ENCODE data around the gene MICU1. TPM values are rescaled to one million over a fixed set of nuclear protein-coding genes. Genes with fewer than 3 reads are reported as not detected.

Gene MICU1
- total RNA-seq, 1 donor from 2014 or later: 79.8 TPM

- Histone ChIP-seq H3F3A (ENCODE audit: low read depth) (no peaks in the 10 kb centered on the region), H3K4me2 (no peak overlapping the region), H2AFZ (replicated peaks) (no peak overlapping the region), H4K20me1 (ENCODE audit: low read depth) (no peaks in the 10 kb centered on the region), H3K36me3 (no peaks in the 10 kb centered on the region), H3K9ac (no peak overlapping the region), H3K9me3 (ENCODE audit: low read depth) (no peaks in the 10 kb centered on the region), H3K4me1 (no peaks in the 10 kb centered on the region), H3K79me2 (ENCODE audit: low read depth) (no peaks in the 10 kb centered on the region), H3K4me3 (no peak overlapping the region), H3K27me3 (no peaks in the 10 kb centered on the region), H3K27ac (no peak overlapping the region)
- H3K4me3 Mint-ChIP-seq: no peak overlapping the region
- no peaks in the 10 kb centered on the region for H3K9me3 Mint-ChIP-seq
- no peaks in the 10 kb centered on the region for H3K36me3 Mint-ChIP-seq
- H3K4me1 Mint-ChIP-seq: peaks cover 6% of the 10 kb centered on the region
- no peak overlapping the region for H3K27ac Mint-ChIP-seq
- peaks cover 3% of the 10 kb centered on the region for H3K27me3 Mint-ChIP-seq (ENCODE audit: insufficient read depth, low read depth)
- no peak for TF ChIP-seq EZH2phosphoT487 (IDR thresholded peaks at IDR 0.05)
- DNase-seq (ENCODE audit: low spot score): no peak
Measured at GRCh38 chr10:72660220-72660619, 34.3 kb upstream of the MICU1 start.

GRCh38 chr10:72659694-72660093 lies 33.8 kb upstream of the MICU1 start:
- Histone ChIP-seq H2AFZ (replicated peaks) (no peak overlapping the region), H3K4me3 (no peak overlapping the region), H3K9ac (no peak overlapping the region), H3F3A (ENCODE audit: low read depth) (no peaks in the 10 kb centered on the region), H3K4me2 (no peak overlapping the region), H3K36me3 (no peaks in the 10 kb centered on the region), H3K27me3 (no peaks in the 10 kb centered on the region), H4K20me1 (ENCODE audit: low read depth) (no peaks in the 10 kb centered on the region), H3K79me2 (ENCODE audit: low read depth) (no peaks in the 10 kb centered on the region), H3K9me3 (ENCODE audit: low read depth) (no peaks in the 10 kb centered on the region), H3K27ac (no peak overlapping the region), H3K4me1 (no peaks in the 10 kb centered on the region)
- no peaks in the 10 kb centered on the region for H3K36me3 Mint-ChIP-seq
- no peak overlapping the region for H3K27ac Mint-ChIP-seq
- H3K4me1 Mint-ChIP-seq: peaks cover 6% of the 10 kb centered on the region
- no peak overlapping the region for H3K4me3 Mint-ChIP-seq
- no peak for TF ChIP-seq EZH2 (IDR thresholded peaks at IDR 0.05)
- TF ChIP-seq EZH2phosphoT487 (IDR thresholded peaks at IDR 0.05): no peak
- TF ChIP-seq CTCF (IDR thresholded peaks at IDR 0.05): no peak
- no peaks in the 10 kb centered on the region for H3K9me3 Mint-ChIP-seq
- peaks cover 3% of the 10 kb centered on the region for H3K27me3 Mint-ChIP-seq (ENCODE audit: insufficient read depth, low read depth)
- no peak for DNase-seq (ENCODE audit: low spot score)

- H3K9me3 Mint-ChIP-seq: no peaks in the 10 kb centered on the region
- Histone ChIP-seq H3K4me1 (no peaks in the 10 kb centered on the region), H3F3A (ENCODE audit: low read depth) (no peaks in the 10 kb centered on the region), H3K9ac (no peak overlapping the region), H3K36me3 (no peaks in the 10 kb centered on the region), H2AFZ (replicated peaks) (no peak overlapping the region), H3K4me3 (no peak overlapping the region), H3K4me2 (no peak overlapping the region), H3K27ac (no peak overlapping the region), H4K20me1 (ENCODE audit: low read depth) (no peaks in the 10 kb centered on the region), H3K27me3 (no peaks in the 10 kb centered on the region), H3K9me3 (ENCODE audit: low read depth) (no peaks in the 10 kb centered on the region), H3K79me2 (ENCODE audit: low read depth) (no peaks in the 10 kb centered on the region)
- H3K27me3 Mint-ChIP-seq (ENCODE audit: insufficient read depth, low read depth): peaks cover 3% of the 10 kb centered on the region
- H3K36me3 Mint-ChIP-seq: no peaks in the 10 kb centered on the region
- peaks cover 6% of the 10 kb centered on the region for H3K4me1 Mint-ChIP-seq
- TF ChIP-seq EZH2phosphoT487 (IDR thresholded peaks at IDR 0.05): no peak
- TF ChIP-seq CTCF (IDR thresholded peaks at IDR 0.05): no peak
- no peak overlapping the region for H3K4me3 Mint-ChIP-seq
- no peak overlapping the region for H3K27ac Mint-ChIP-seq
- no peak for DNase-seq (ENCODE audit: low spot score)
Measured at GRCh38 chr10:72658696-72659400, 33.0 kb upstream of the MICU1 start.

- DNase-seq (ENCODE audit: low spot score): no peak
Measured at GRCh38 chr10:72654720-72655119, 28.8 kb upstream of the MICU1 start.

More at GRCh38 chr10:72654720-72655119, 28.8 kb upstream of the MICU1 start:
- no peaks in the 10 kb centered on the region for H3K79me2 ChIP-seq (ENCODE audit: low read depth)
- H3K4me3 ChIP-seq: no peak overlapping the region
- no peak overlapping the region for H3K27ac Mint-ChIP-seq
- no peaks in the 10 kb centered on the region for H3K36me3 Mint-ChIP-seq
- no peaks in the 10 kb centered on the region for H3K4me1 ChIP-seq
- no peak overlapping the region for H3K4me2 ChIP-seq
- H3F3A ChIP-seq (ENCODE audit: low read depth): no peaks in the 10 kb centered on the region
- H3K36me3 ChIP-seq: no peaks in the 10 kb centered on the region
- TF ChIP-seq EZH2 (IDR thresholded peaks at IDR 0.05): no peak
- no peak for TF ChIP-seq CTCF (IDR thresholded peaks at IDR 0.05)
- TF ChIP-seq EZH2phosphoT487 (IDR thresholded peaks at IDR 0.05): no peak
- H3K9me3 Mint-ChIP-seq: no peaks in the 10 kb centered on the region
- H3K27me3 Mint-ChIP-seq (ENCODE audit: insufficient read depth, low read depth): peaks cover 3% of the 10 kb centered on the region
- H3K27me3 ChIP-seq: no peaks in the 10 kb centered on the region
- H3K27ac ChIP-seq: no peak overlapping the region
- H3K4me3 Mint-ChIP-seq: no peak overlapping the region
- no peaks in the 10 kb centered on the region for H4K20me1 ChIP-seq (ENCODE audit: low read depth)
- no peaks in the 10 kb centered on the region for H3K9me3 ChIP-seq (ENCODE audit: low read depth)
- peaks cover 6% of the 10 kb centered on the region for H3K4me1 Mint-ChIP-seq
- no peak overlapping the region for H2AFZ ChIP-seq (replicated peaks)
- no peak overlapping the region for H3K9ac ChIP-seq

Measured in neural progenitor cell (in vitro differentiated cells).